Testis (tissue), 3 donors: ENCODE data around the gene PDE1A. TPM values are rescaled to one million over a fixed set of nuclear protein-coding genes. Genes with fewer than 3 reads are reported as not detected.

Experiments
- DNase-seq: peaks from one replicate; pipeline ENCODE4 v3.0.0-alpha.2; 2019
- H3K27ac ChIP-seq, 2 donors: fragments of 200-600 bp; sonication (generic); one replicate each; pipeline ENCODE4 v1.5.1; 2019
- H3K27me3 ChIP-seq: fragments of 200-600 bp; sonication (generic); one replicate; pipeline ENCODE4 v1.5.1; 2019
- H3K36me3 ChIP-seq: fragments of 200-600 bp; sonication (generic); one replicate; pipeline ENCODE4 v1.5.1; 2017; ENCODE audit warnings: low read depth; ENCODE audit errors: missing control alignments
- H3K4me1 ChIP-seq: fragments of 200-600 bp; sonication (generic); one replicate; pipeline ENCODE4 v1.5.1; 2019
- H3K4me3 ChIP-seq, 2 donors: fragments of 200-600 bp; sonication (generic); one replicate each; pipeline ENCODE4 v1.5.1; 2017 to 2019
- H3K9me3 ChIP-seq: fragments of 200-600 bp; sonication (generic); one replicate; pipeline ENCODE4 v1.5.1; 2017
- CTCF ChIP-seq, 3 experiments: fragments of 450-650 bp in 2 of 3; fragments of 200-600 bp in 1 of 3; sonication (generic) in 1 of 3; IDR thresholded peaks; one replicate each; pipeline ENCODE4 v1.5.1; 2016 to 2019; ENCODE audit warnings: antibody characterized with exemption in 3 of 3, mild to moderate bottlenecking in 2 of 3, moderate library complexity in 1 of 3
- POLR2A ChIP-seq: fragments of 450-650 bp; IDR thresholded peaks from one replicate; pipeline ENCODE4 v1.6.1; 2017; ENCODE audit warnings: antibody characterized with exemption, mild to moderate bottlenecking, moderate library complexity
- WGBS, 2 donors: methylation state at CpG; one replicate each; pipeline ENCODE4 v1.1.5; 2018; 5-methylcytosine and 5-hydroxymethylcytosine counted together
- intact Hi-C: fragments of 100-400 bp; cut with DNase I; formaldehyde crosslinking; loops from one replicate; pipeline ENCODE4 v1.15.1; 2023; ENCODE audit warnings: low total_unique reads
- polyA plus RNA-seq: library from polyadenylated mRNA; stranded (reverse); fragments of 350-450 nt; fragmentation: Illumina TruSeq; extraction: RNeasy Lipid Tissue Mini Kit (QIAGEN cat#74804); gene quantifications from one replicate; pipeline ENCODE4 v1.2.3, GENCODE V29; 2014; ENCODE audit warnings: low read depth, low replicate concordance; ENCODE audit not compliant: insufficient read depth
- total RNA-seq, 2 donors: library from RNA; depleted of rRNA; stranded (reverse); fragments of >200 nt; gene quantifications; one replicate each; pipeline ENCODE4 v1.2.3, GENCODE V29; 2016

The PDE1A gene
- total and polyA plus RNA-seq, 3 donors from 2014 or later: 15.2 to 45.0 (median 29.8) TPM

- no peak overlapping the region for H3K4me3 ChIP-seq
- no peaks in the 10 kb centered on the region for H3K4me1 ChIP-seq
- no peaks in the 10 kb centered on the region for H3K27me3 ChIP-seq
- WGBS, 2 donors: 83 to 100% methylated on average over 1 of the region's 1 CpG
- intact Hi-C loops: no loop called here
- TF ChIP-seq CTCF (IDR thresholded peaks at IDR 0.05) (no peak), POLR2A (no peak)
- DNase-seq: no peak
- no peak overlapping the region for H3K27ac ChIP-seq
- no peaks in the 10 kb centered on the region for H3K9me3 ChIP-seq
- no peaks in the 10 kb centered on the region for H3K36me3 ChIP-seq
These were observed 51.0 kb downstream of the PDE1A start for GRCh38 chr2:182375862-182376261.

GRCh38 chr2:182372661-182373060 lies 54.2 kb downstream of the PDE1A start:
- Histone ChIP-seq H3K27me3 (no peaks in the 10 kb centered on the region), H3K4me3 (no peak overlapping the region), H3K27ac (peak overlapping the region in 1 of 2 donors; percentile 65), H3K4me1 (peaks cover 3% of the 10 kb centered on the region), H3K36me3 (no peaks in the 10 kb centered on the region), H3K9me3 (no peaks in the 10 kb centered on the region)
- intact Hi-C loops: no loop called here
- no peak for DNase-seq
- no peak for TF ChIP-seq CTCF (IDR thresholded peaks at IDR 0.05)
- TF ChIP-seq POLR2A: no peak
- 14 to 33% methylated on average over 2 of the region's 2 CpGs for WGBS, 2 donors

- H3K27ac ChIP-seq: no peak overlapping the region
- WGBS, 2 donors: 71 to 72% methylated on average over 3 of the region's 3 CpGs
- no peaks in the 10 kb centered on the region for H3K36me3 ChIP-seq
- H3K4me3 ChIP-seq: no peak overlapping the region
- H3K27me3 ChIP-seq: no peaks in the 10 kb centered on the region
- H3K9me3 ChIP-seq: no peaks in the 10 kb centered on the region
- no peak for TF ChIP-seq CTCF (IDR thresholded peaks at IDR 0.05)
- TF ChIP-seq POLR2A: no peak
- intact Hi-C loops: no loop called here
- no peak for DNase-seq
- peaks cover 3% of the 10 kb centered on the region for H3K4me1 ChIP-seq
These were observed 57.8 kb downstream of the PDE1A start for GRCh38 chr2:182368996-182369395.

GRCh38 chr2:182368446-182368845 lies 58.4 kb downstream of the PDE1A start:
- DNase-seq: no peak
- Histone ChIP-seq H3K4me1 (peaks cover 3% of the 10 kb centered on the region), H3K4me3 (no peak overlapping the region), H3K27ac (no peak overlapping the region), H3K27me3 (no peaks in the 10 kb centered on the region), H3K36me3 (no peaks in the 10 kb centered on the region), H3K9me3 (no peaks in the 10 kb centered on the region)
- TF ChIP-seq POLR2A: no peak
- no peak for TF ChIP-seq CTCF (IDR thresholded peaks at IDR 0.05)
- intact Hi-C loops: no loop called here

GRCh38 chr2:182367401-182367800 lies 59.4 kb downstream of the PDE1A start:
- WGBS, 2 donors: 74 to 98% methylated on average over 2 of the region's 2 CpGs
- H3K27ac ChIP-seq: no peak overlapping the region
- TF ChIP-seq CTCF (IDR thresholded peaks at IDR 0.05) (no peak), POLR2A (no peak)
- intact Hi-C loops: no loop called here
- DNase-seq: no peak
- no peaks in the 10 kb centered on the region for H3K36me3 ChIP-seq
- H3K27me3 ChIP-seq: no peaks in the 10 kb centered on the region
- no peak overlapping the region for H3K4me3 ChIP-seq
- no peaks in the 10 kb centered on the region for H3K9me3 ChIP-seq
- H3K4me1 ChIP-seq: peaks cover 3% of the 10 kb centered on the region
